Measurements from ENCODE around the gene SCARB2. TPM values are rescaled to one million over a fixed set of nuclear protein-coding genes. Genes with fewer than 3 reads are reported as not detected.

Gene SCARB2
- total RNA-seq, 2 donors from 2014 or later = 169 to 392 TPM

- DNase-seq (ENCODE audit: low spot score) = no peak
- Histone ChIP-seq H3K27ac (no peak overlapping the region), H3K36me3 (no peaks in the 10 kb centered on the region), H3K9me3 (no peaks in the 10 kb centered on the region), H3K27me3 (replicated peaks; ENCODE audit: insufficient read depth) (no peaks in the 10 kb centered on the region), H3K4me1 (replicated peaks) (no peaks in the 10 kb centered on the region), H3K4me3 (no peak overlapping the region)
- no peak for TF ChIP-seq POLR2AphosphoS5 (IDR thresholded peaks at IDR 0.05)
- TF ChIP-seq POLR2A (IDR thresholded peaks at IDR 0.05) = no peak
- TF ChIP-seq CTCF (IDR thresholded peaks at IDR 0.05) = no peak
- intact Hi-C loops (cut with DNase I) = loop anchor here (5.0 kb wide), 2 partner anchors 75 to 245 kb away; partner anchors contain the start of genes CCDC158 and FAM47E
Observed at GRCh38 chr4:76177709-76178108, 35.9 kb downstream of the SCARB2 start.

- no peak overlapping the region for H3K27ac ChIP-seq
- no peak for DNase-seq (ENCODE audit: low spot score)
Observed at GRCh38 chr4:76175336-76175735, 38.3 kb downstream of the SCARB2 start.

GRCh38 chr4:76174216-76174615, 39.4 kb downstream of the SCARB2 start:
- Histone ChIP-seq H3K9me3 (no peaks in the 10 kb centered on the region), H3K27me3 (replicated peaks; ENCODE audit: insufficient read depth) (no peaks in the 10 kb centered on the region)

More at GRCh38 chr4:76175336-76175735, 38.3 kb downstream of the SCARB2 start:
- TF ChIP-seq POLR2A (IDR thresholded peaks at IDR 0.05) (no peak), CTCF (IDR thresholded peaks at IDR 0.05) (no peak), POLR2AphosphoS5 (IDR thresholded peaks at IDR 0.05) (no peak)
- no peaks in the 10 kb centered on the region for H3K4me1 ChIP-seq (replicated peaks)
- no peaks in the 10 kb centered on the region for H3K36me3 ChIP-seq
- WGBS = 100% methylated on average over 1 of the region's 1 CpG
- no peaks in the 10 kb centered on the region for H3K9me3 ChIP-seq
- no peaks in the 10 kb centered on the region for H3K27me3 ChIP-seq (replicated peaks; ENCODE audit: insufficient read depth)
- intact Hi-C loops (cut with DNase I) = loop anchor here (5.0 kb wide), 2 partner anchors 77 to 247 kb away; partner anchors contain the start of genes CCDC158 and FAM47E
- no peak overlapping the region for H3K4me3 ChIP-seq

GRCh38 chr4:76168688-76169087, 44.9 kb downstream of the SCARB2 start:
- Histone ChIP-seq H3K36me3 (peaks cover 0 to 4% of the 10 kb centered on the region in 2 donors), H3K4me3 (no peak overlapping the region), H3K4me1 (replicated peaks) (no peaks in the 10 kb centered on the region), H3K27ac (no peak overlapping the region), H3K9me3 (no peaks in the 10 kb centered on the region), H3K27me3 (replicated peaks; ENCODE audit: insufficient read depth) (no peaks in the 10 kb centered on the region)
- 96% methylated on average over 3 of the region's 3 CpGs for WGBS
- TF ChIP-seq POLR2A (IDR thresholded peaks at IDR 0.05) (no peak), CTCF (IDR thresholded peaks at IDR 0.05) (no peak), POLR2AphosphoS5 (IDR thresholded peaks at IDR 0.05) (no peak)
- no peak for DNase-seq (ENCODE audit: low spot score)
- intact Hi-C loops (cut with DNase I) = no loop called here

More at GRCh38 chr4:76174216-76174615, 39.4 kb downstream of the SCARB2 start:
- intact Hi-C loops (cut with DNase I) = no loop called here
- Histone ChIP-seq H3K27ac (no peak overlapping the region), H3K4me3 (no peak overlapping the region), H3K4me1 (replicated peaks) (no peaks in the 10 kb centered on the region), H3K36me3 (no peaks in the 10 kb centered on the region)
- no peak for TF ChIP-seq POLR2A (IDR thresholded peaks at IDR 0.05)
- no peak for TF ChIP-seq CTCF (IDR thresholded peaks at IDR 0.05)
- TF ChIP-seq POLR2AphosphoS5 (IDR thresholded peaks at IDR 0.05) = no peak
- WGBS = 85% methylated on average over 6 of the region's 6 CpGs
- no peak for DNase-seq (ENCODE audit: low spot score)

- 96% methylated on average over 3 of the region's 3 CpGs for WGBS
- Histone ChIP-seq H3K4me1 (replicated peaks) (no peaks in the 10 kb centered on the region), H3K27me3 (replicated peaks; ENCODE audit: insufficient read depth) (no peaks in the 10 kb centered on the region), H3K27ac (no peak overlapping the region), H3K36me3 (peaks cover 8 to 10% of the 10 kb centered on the region in 2 donors), H3K4me3 (no peak overlapping the region), H3K9me3 (no peaks in the 10 kb centered on the region)
- no peak for DNase-seq (ENCODE audit: low spot score)
- intact Hi-C loops (cut with DNase I) = no loop called here
- TF ChIP-seq CTCF (IDR thresholded peaks at IDR 0.05) = no peak
- no peak for TF ChIP-seq POLR2AphosphoS5 (IDR thresholded peaks at IDR 0.05)
- TF ChIP-seq POLR2A (IDR thresholded peaks at IDR 0.05) = no peak
Observed at GRCh38 chr4:76166480-76166879, 47.1 kb downstream of the SCARB2 start.
